Osteocyte (in vitro differentiated cells): Measurements from ENCODE around the gene CGREF1. TPM values are rescaled to one million over a fixed set of nuclear protein-coding genes. Genes with fewer than 3 reads are reported as not detected.

Experiments
- DNase-seq: peaks from one replicate; pipeline ENCODE4 v3.0.0; 2021; ENCODE audit warnings: mixed read lengths; ENCODE audit not compliant: unreplicated experiment; ENCODE audit errors: extremely low spot score
- H3K27ac Mint-ChIP-seq: one replicate; pipeline ENCODE4 v1.8.0; 2021; ENCODE audit warnings: mild to moderate bottlenecking, mixed read lengths; ENCODE audit not compliant: unreplicated experiment
- H3K27me3 Mint-ChIP-seq: one replicate; pipeline ENCODE4 v1.8.0; 2021; ENCODE audit warnings: mixed read lengths; ENCODE audit not compliant: unreplicated experiment
- H3K36me3 Mint-ChIP-seq: one replicate; pipeline ENCODE4 v1.8.0; 2021; ENCODE audit warnings: mixed read lengths; ENCODE audit not compliant: unreplicated experiment
- H3K4me1 Mint-ChIP-seq: one replicate; pipeline ENCODE4 v1.8.0; 2021; ENCODE audit warnings: mixed read lengths; ENCODE audit not compliant: unreplicated experiment
- H3K4me3 Mint-ChIP-seq: one replicate; pipeline ENCODE4 v1.8.0; 2021; ENCODE audit warnings: mild to moderate bottlenecking, moderate library complexity, mixed read lengths; ENCODE audit not compliant: unreplicated experiment
- H3K9me3 Mint-ChIP-seq: one replicate; pipeline ENCODE4 v1.8.0; 2021; ENCODE audit warnings: mixed read lengths; ENCODE audit not compliant: unreplicated experiment
- total RNA-seq: library from RNA; stranded (reverse); gene quantifications from 2 replicates; pipeline ENCODE4 v1.2.1, GENCODE V29; 2021
- TF ChIP-seq, protein P1 (sequence below): fragments of 200-600 bp; sonication (generic); IDR thresholded peaks from 2 replicates; pipeline ENCODE4 v1.5.0; 2021; ENCODE audit warnings: antibody characterized with exemption, mild to moderate bottlenecking, moderate library complexity

Gene CGREF1
- total RNA-seq, 1 donor from 2014 or later, result 1.9 TPM

- peaks cover 25% of the 10 kb centered on the region for H3K36me3 Mint-ChIP-seq
- no peak overlapping the region for H3K27ac Mint-ChIP-seq
- no peak for DNase-seq
- H3K9me3 Mint-ChIP-seq, result no peaks in the 10 kb centered on the region
- H3K4me3 Mint-ChIP-seq, result no peak overlapping the region
- TF ChIP-seq, protein P1, sequence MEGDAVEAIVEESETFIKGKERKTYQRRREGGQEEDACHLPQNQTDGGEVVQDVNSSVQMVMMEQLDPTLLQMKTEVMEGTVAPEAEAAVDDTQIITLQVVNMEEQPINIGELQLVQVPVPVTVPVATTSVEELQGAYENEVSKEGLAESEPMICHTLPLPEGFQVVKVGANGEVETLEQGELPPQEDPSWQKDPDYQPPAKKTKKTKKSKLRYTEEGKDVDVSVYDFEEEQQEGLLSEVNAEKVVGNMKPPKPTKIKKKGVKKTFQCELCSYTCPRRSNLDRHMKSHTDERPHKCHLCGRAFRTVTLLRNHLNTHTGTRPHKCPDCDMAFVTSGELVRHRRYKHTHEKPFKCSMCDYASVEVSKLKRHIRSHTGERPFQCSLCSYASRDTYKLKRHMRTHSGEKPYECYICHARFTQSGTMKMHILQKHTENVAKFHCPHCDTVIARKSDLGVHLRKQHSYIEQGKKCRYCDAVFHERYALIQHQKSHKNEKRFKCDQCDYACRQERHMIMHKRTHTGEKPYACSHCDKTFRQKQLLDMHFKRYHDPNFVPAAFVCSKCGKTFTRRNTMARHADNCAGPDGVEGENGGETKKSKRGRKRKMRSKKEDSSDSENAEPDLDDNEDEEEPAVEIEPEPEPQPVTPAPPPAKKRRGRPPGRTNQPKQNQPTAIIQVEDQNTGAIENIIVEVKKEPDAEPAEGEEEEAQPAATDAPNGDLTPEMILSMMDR, result no peak
- H3K27me3 Mint-ChIP-seq, result no peaks in the 10 kb centered on the region
- peaks cover 12% of the 10 kb centered on the region for H3K4me1 Mint-ChIP-seq
Measured at GRCh38 chr2:27128668-27129571, 10.0 kb upstream of the CGREF1 start.

DNA sequence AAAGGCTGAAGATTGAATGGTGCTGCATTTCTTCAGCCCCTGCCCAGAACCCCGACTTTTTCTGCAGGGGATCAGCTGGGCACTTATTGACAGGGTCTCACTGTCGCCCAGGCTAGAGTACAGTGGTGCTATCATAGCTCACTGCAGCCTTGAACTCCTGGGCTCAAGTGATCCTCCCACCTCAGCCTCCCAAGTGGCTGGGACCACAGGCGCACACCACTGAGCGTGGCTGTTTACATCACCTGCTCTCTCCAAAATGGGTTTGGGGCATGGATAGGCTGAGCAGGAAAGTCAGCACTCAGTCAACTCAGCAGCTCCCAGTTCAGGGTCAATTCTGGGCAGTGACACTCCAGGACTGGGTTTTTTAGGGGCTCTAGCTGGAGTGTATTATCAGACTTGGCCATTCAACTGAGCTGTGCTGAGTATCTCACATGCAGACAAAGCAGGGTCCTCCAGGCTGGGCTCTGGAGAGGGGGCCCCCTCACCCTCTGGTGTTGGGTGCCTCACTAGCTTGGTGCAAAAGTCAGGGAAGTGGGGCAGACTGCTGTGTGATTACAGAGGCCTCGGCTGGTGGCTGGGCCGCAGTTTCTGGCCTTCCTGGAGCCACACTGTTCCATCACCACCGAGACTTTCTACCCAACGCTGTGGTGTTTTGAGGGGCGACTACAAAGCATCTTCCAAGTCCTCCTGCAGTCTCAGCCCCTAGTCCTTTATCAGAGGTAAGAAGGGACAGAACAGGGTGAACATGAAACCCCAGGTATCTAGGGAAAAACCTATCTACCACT, 9.1 kb upstream of the CGREF1 start:
- Mint-ChIP-seq H3K27me3 (peaks cover 3% of the 10 kb centered on the region), H3K4me3 (no peak overlapping the region), H3K27ac (no peak overlapping the region), H3K36me3 (peaks cover 25% of the 10 kb centered on the region), H3K9me3 (no peaks in the 10 kb centered on the region), H3K4me1 (peaks cover 8% of the 10 kb centered on the region)
- no peak for DNase-seq
- TF ChIP-seq, protein P1, result no peak

- Mint-ChIP-seq H3K36me3 (peaks cover 22% of the 10 kb centered on the region), H3K27ac (no peak overlapping the region), H3K27me3 (peaks cover 15% of the 10 kb centered on the region), H3K4me3 (no peak overlapping the region), H3K9me3 (no peaks in the 10 kb centered on the region), H3K4me1 (peaks cover 5% of the 10 kb centered on the region)
- no peak for DNase-seq
- TF ChIP-seq, protein P1, result no peak
Measured at GRCh38 chr2:27126252-27126710, 7.4 kb upstream of the CGREF1 start.

DNA sequence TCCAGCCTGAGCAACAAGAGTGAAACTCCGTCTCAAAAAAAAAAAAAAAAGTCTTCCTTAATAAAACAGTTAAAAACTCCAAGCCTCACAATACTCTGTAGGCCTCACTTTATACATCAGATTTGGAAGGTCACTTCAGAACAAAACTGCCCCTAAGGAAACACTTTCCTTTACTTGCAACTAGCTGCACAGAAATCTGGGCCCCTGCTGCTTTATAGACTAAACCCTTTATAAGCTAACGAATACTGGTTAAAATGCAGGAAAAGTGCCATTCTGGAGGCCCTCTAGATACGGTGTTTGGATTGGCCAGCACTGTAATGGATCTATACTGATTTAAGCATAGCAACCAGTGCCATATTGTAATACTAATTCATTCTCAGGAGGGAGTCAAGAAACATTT, 6.2 kb upstream of the CGREF1 start:
- Mint-ChIP-seq H3K27ac (no peak overlapping the region), H3K27me3 (peaks cover 22% of the 10 kb centered on the region), H3K9me3 (no peaks in the 10 kb centered on the region), H3K4me1 (peaks cover 5% of the 10 kb centered on the region), H3K36me3 (peaks cover 12% of the 10 kb centered on the region), H3K4me3 (no peak overlapping the region)
- TF ChIP-seq, protein P1, result no peak
- DNase-seq, result no peak
